K562 (cell line): ENCODE data around the gene YPEL2. TPM values are rescaled to one million over a fixed set of nuclear protein-coding genes. Genes with fewer than 3 reads are reported as not detected.
A peak's percentile ranks its signal among the peaks of the same experiment; 100 is the strongest.

Source experiments
- BRF2 ChIP-seq: IDR thresholded peaks from 3 replicates; pipeline ENCODE4 v1.6.1; 2011; ENCODE audit warnings: borderline replicate concordance, mild to moderate bottlenecking; ENCODE audit not compliant: insufficient read length, insufficient read depth
- EP300 ChIP-seq: IDR thresholded peaks from 2 replicates; pipeline ENCODE4 v1.6.1; 2012; ENCODE audit warnings: low read length, improper control_type of control experiment
- MAZ ChIP-seq, 2 experiments: fragments of 450-650 bp in 1 of 2; sonication (generic) in 1 of 2; formaldehyde crosslinking; IDR thresholded peaks in 1 of 2; conservative IDR thresholded peaks in 1 of 2; 2 replicates each; pipeline versions ENCODE4 v1.4.0 to v1.5.0; 2020; ENCODE audit warnings: mild to moderate bottlenecking in 1 of 2, missing genetic modification reagents in 1 of 2
- NFE2 ChIP-seq: IDR thresholded peaks from 2 replicates; pipeline ENCODE4 v1.6.1; 2014; ENCODE audit warnings: antibody characterized with exemption, low read depth
- REST ChIP-seq, 2 experiments: fragments of 450-650 bp; formaldehyde crosslinking in 1 of 2; IDR thresholded peaks; 2 replicates each; pipeline versions ENCODE4 v1.4.0 to v1.6.1; 2014 to 2020; ENCODE audit warnings: mild to moderate bottlenecking in 2 of 2, borderline replicate concordance in 1 of 2, low read depth in 1 of 2
- SMARCA5 ChIP-seq: fragments of 450-650 bp; IDR thresholded peaks from 2 replicates; pipeline ENCODE4 v1.6.1; 2016
- SP2 ChIP-seq: IDR thresholded peaks from 2 replicates; pipeline ENCODE4 v1.6.1; 2011; ENCODE audit warnings: mild to moderate bottlenecking, low read depth, low read length, moderate library complexity; ENCODE audit not compliant: poor library complexity, severe bottlenecking; ENCODE audit errors: extremely low read depth
- TGIF2 ChIP-seq: sonication (generic); formaldehyde crosslinking; IDR thresholded peaks from 2 replicates; pipeline ENCODE4 v1.8.1; 2022; ENCODE audit warnings: mild to moderate bottlenecking, missing genetic modification reagents, moderate library complexity
- ZBTB2 ChIP-seq: fragments of 450-650 bp; IDR thresholded peaks from 2 replicates; pipeline ENCODE4 v1.6.1; 2016; ENCODE audit warnings: antibody characterized with exemption
- ZFP30 ChIP-seq: fragments of 250-450 bp; sonication (Bioruptor Pico); IDR thresholded peaks from 2 replicates; pipeline ENCODE4 v1.8.0; 2022; ENCODE audit warnings: moderate library complexity, mild to moderate bottlenecking, inconsistent platforms, borderline replicate concordance
- ZNF609 ChIP-seq: sonication (generic); formaldehyde crosslinking; IDR thresholded peaks from 2 replicates; pipeline ENCODE4 v1.8.1; 2023; ENCODE audit warnings: missing genetic modification reagents, mild to moderate bottlenecking, borderline replicate concordance
- polyA plus RNA-seq, 8 experiments: library from polyadenylated mRNA; depleted of rRNA in 4 of 8; stranded (reverse) in 5 of 8; unstranded in 3 of 8; fragments of >200 nt; fragmentation: Nextera tagmentation in 2 of 8; fragmentation: Illumina TruSeq in 1 of 8; extraction: Ambion mirVana in 2 of 8; extraction: Trizol in 1 of 8; gene quantifications; 2 replicates each; pipeline versions ENCODE4 v1.2.1 to v1.2.3, GENCODE V29; 2011 to 2014; ENCODE audit warnings: inconsistent platforms in 1 of 8, missing spikeins in 1 of 8
- total RNA-seq, 7 experiments: library from RNA; depleted of rRNA in 6 of 7; stranded (reverse); fragments of >200 nt in 6 of 7; fragmentation: Illumina TruSeq in 2 of 7; extraction: Trizol in 2 of 7; gene quantifications; 2 replicates each; pipeline versions ENCODE4 v1.2.1 to v1.2.3, GENCODE V29; 2011 to 2021; ENCODE audit warnings: low replicate concordance in 1 of 7

YPEL2 gene
- total and polyA plus RNA-seq, 9 of the 15 experiments (the other 6 are each of a cell fraction or from before 2014, with no cell fraction given), result 0.11 to 2.4 (median 0.47) TPM

- no peak for TF ChIP-seq TGIF2 (CRISPR knock-in tag)
- no peak for TF ChIP-seq BRF2
- TF ChIP-seq REST (IDR thresholded peaks at IDR 0.05; ENCODE audit: borderline replicate concordance), result no peak
- no peak for TF ChIP-seq REST (CRISPR knock-in tag; IDR thresholded peaks at IDR 0.05; ENCODE audit: low read depth)
- no peak for TF ChIP-seq ZNF609
- no peak for TF ChIP-seq SMARCA5
- TF ChIP-seq EP300, result peak; percentile 77
- TF ChIP-seq ZBTB2, result no peak
- peak in 1 of 2 experiments; percentile 55; a peak in 1 of 4 replicates for TF ChIP-seq MAZ (CRISPR knock-in tag; conservative IDR thresholded peaks at IDR 0.05 in 1 of 2, IDR thresholded peaks at IDR 0.05 in 1 of 2)
- TF ChIP-seq ZFP30 (CRISPR knock-in tag), result no peak
- TF ChIP-seq SP2, result no peak
- TF ChIP-seq NFE2, result peak; percentile 84
These were observed 56.7 kb downstream of the YPEL2 start (continued) for GRCh38 chr17:59388069-59388556.
